K562 (cell line): ENCODE measurements around the gene ATRN. TPM values are rescaled to one million over a fixed set of nuclear protein-coding genes. Genes with fewer than 3 reads are reported as not detected.

Experiments
- CC2D1A ChIP-seq: fragments of 450-650 bp; IDR thresholded peaks from 2 replicates; pipeline ENCODE4 v1.6.1; 2017; ENCODE audit warnings: mild to moderate bottlenecking
- EWSR1 ChIP-seq: fragments of 450-650 bp; IDR thresholded peaks from 2 replicates; pipeline ENCODE4 v1.6.1; 2018; ENCODE audit warnings: borderline replicate concordance, mild to moderate bottlenecking, low read depth, moderate library complexity; ENCODE audit not compliant: partially characterized antibody
- HDGF ChIP-seq: fragments of 450-650 bp; IDR thresholded peaks from 2 replicates; pipeline ENCODE4 v1.6.1; 2016
- HOMEZ ChIP-seq: fragments of 250-450 bp; sonication (Bioruptor Pico); IDR thresholded peaks from 2 replicates; pipeline ENCODE4 v1.4.0; 2020; ENCODE audit warnings: mild to moderate bottlenecking, moderate library complexity
- MAZ ChIP-seq, 2 experiments: fragments of 450-650 bp in 1 of 2; sonication (generic) in 1 of 2; formaldehyde crosslinking; IDR thresholded peaks in 1 of 2; conservative IDR thresholded peaks in 1 of 2; 2 replicates each; pipeline versions ENCODE4 v1.4.0 to v1.5.0; 2020; ENCODE audit warnings: mild to moderate bottlenecking in 1 of 2, missing genetic modification reagents in 1 of 2
- RERE ChIP-seq: sonication (generic); formaldehyde crosslinking; IDR thresholded peaks from 2 replicates; pipeline ENCODE4 v1.8.0; 2023; ENCODE audit warnings: missing genetic modification reagents, mild to moderate bottlenecking, borderline replicate concordance
- U2AF1 ChIP-seq: fragments of 200-400 bp; formaldehyde crosslinking; optimal IDR thresholded peaks from 2 replicates; pipeline ENCODE3; 2017; ENCODE audit warnings: mild to moderate bottlenecking, low read depth, low read length, moderate library complexity
- ZNF133 ChIP-seq: fragments of 250-450 bp; sonication (Bioruptor Pico); IDR thresholded peaks from 2 replicates; pipeline ENCODE4 v1.4.0; 2020; ENCODE audit warnings: mild to moderate bottlenecking
- ZNF277 ChIP-seq: fragments of 250-450 bp; sonication (Bioruptor Pico); IDR thresholded peaks from 2 replicates; pipeline ENCODE4 v1.8.0; 2022; ENCODE audit warnings: inconsistent platforms, mild to moderate bottlenecking, moderate library complexity, borderline replicate concordance
- polyA plus RNA-seq, 8 experiments: library from polyadenylated mRNA; depleted of rRNA in 4 of 8; stranded (reverse) in 5 of 8; unstranded in 3 of 8; fragments of >200 nt; fragmentation: Nextera tagmentation in 2 of 8; fragmentation: Illumina TruSeq in 1 of 8; extraction: Ambion mirVana in 2 of 8; extraction: Trizol in 1 of 8; gene quantifications; 2 replicates each; pipeline versions ENCODE4 v1.2.1 to v1.2.3, GENCODE V29; 2011 to 2014; ENCODE audit warnings: inconsistent platforms in 1 of 8, missing spikeins in 1 of 8
- total RNA-seq, 7 experiments: library from RNA; depleted of rRNA in 6 of 7; stranded (reverse); fragments of >200 nt in 6 of 7; fragmentation: Illumina TruSeq in 2 of 7; extraction: Trizol in 2 of 7; gene quantifications; 2 replicates each; pipeline versions ENCODE4 v1.2.1 to v1.2.3, GENCODE V29; 2011 to 2021; ENCODE audit warnings: low replicate concordance in 1 of 7

ATRN gene
- total and polyA plus RNA-seq, 9 of the 15 experiments (the other 6 are each of a cell fraction or from before 2014, with no cell fraction given), result 0.69 to 16.5 (median 7.6) TPM

- no peak for TF ChIP-seq ZNF277 (CRISPR knock-in tag)
- TF ChIP-seq HDGF, result no peak
- no peak for TF ChIP-seq EWSR1
- no peak for TF ChIP-seq CC2D1A
- TF ChIP-seq MAZ (CRISPR knock-in tag; conservative IDR thresholded peaks at IDR 0.05 in 1 of 2, IDR thresholded peaks at IDR 0.05 in 1 of 2), result no peak
- TF ChIP-seq HOMEZ (CRISPR knock-in tag), result no peak
- no peak for TF ChIP-seq RERE (CRISPR knock-in tag)
- TF ChIP-seq ZNF133 (CRISPR knock-in tag), result no peak
- TF ChIP-seq U2AF1, result no peak
Observed at GRCh38 chr20:3472105-3472504, 1.3 kb downstream of the ATRN start (continued).
